ENCODE data around the gene GRIK3.

- TF ChIP-seq CTCF (optimal IDR thresholded peaks at IDR 0.05 in 1 of 3, IDR thresholded peaks at IDR 0.05 in 1 of 3, conservative IDR thresholded peaks at IDR 0.05 in 1 of 3; ENCODE audit: extremely low read depth in 1 of 3, insufficient read depth in 2 of 3, low read length in 3 of 3) (no peak), EZH2 (IDR thresholded peaks at IDR 0.05; ENCODE audit: low read length) (no peak)
Measured at GRCh38 chr1:36963006-36963405, 71.3 kb downstream of the GRIK3 start.
